IMR-90 (cell line): Measurements from ENCODE around the gene ZBTB47.

Source experiments
- CTCF ChIP-seq: conservative IDR thresholded peaks from 2 replicates; pipeline ENCODE4 v1.5.1; 2012; ENCODE audit warnings: mild to moderate bottlenecking, low read depth, low read length, improper control_type of control experiment
- ELK1 ChIP-seq: fragments of 150-350 bp; IDR thresholded peaks from 2 replicates; pipeline ENCODE4 v1.6.1; 2016; ENCODE audit warnings: low read depth, mild to moderate bottlenecking, low read length, moderate library complexity, borderline replicate concordance
- MXI1 ChIP-seq: IDR thresholded peaks from 2 replicates; pipeline ENCODE4 v1.6.1; 2012; ENCODE audit warnings: low read depth, mild to moderate bottlenecking, low read length, moderate library complexity, borderline replicate concordance
- POLR2A ChIP-seq: IDR thresholded peaks from 2 replicates; pipeline ENCODE4 v1.6.1; 2012; ENCODE audit warnings: mild to moderate bottlenecking, low read depth, low read length
- RFX5 ChIP-seq: IDR thresholded peaks from 2 replicates; pipeline ENCODE4 v1.8.0; 2012; ENCODE audit warnings: low read depth, mild to moderate bottlenecking, low read length, moderate library complexity
- USF2 ChIP-seq: fragments of 150-350 bp; IDR thresholded peaks from 2 replicates; pipeline ENCODE4 v1.6.1; 2017; ENCODE audit warnings: mild to moderate bottlenecking, antibody characterized with exemption, low read length, low read depth

GRCh38 chr3:42697289-42698051 is 44.0 kb downstream of the ZBTB47 start:
- no peak for TF ChIP-seq CTCF
- TF ChIP-seq USF2, result no peak
- TF ChIP-seq POLR2A, result no peak
- no peak for TF ChIP-seq ELK1
- no peak for TF ChIP-seq MXI1
- no peak for TF ChIP-seq RFX5
